Midbrain (tissue), 1 donor: ENCODE results near the gene CGB8.
"Not testable (repeated sequence)": the region's sequence is repeated elsewhere in the genome, so short reads cannot be mapped to it uniquely, and the experiment has no call there.

ENCODE experiments used
- DNase-seq: peaks from one replicate; lab custom pipeline; 2025; lab: John Stamatoyannopoulos, UW

CGB8 gene

GRCh38 chr19:49064768-49065611, 16.1 kb upstream of the CGB8 start, which contains the start of gene NTF4:
NTF4 (minus strand) TSS chr19:49064818; CDS start chr19:49061997, 2,821 bp downstream.
- no peak for DNase-seq

DNA sequence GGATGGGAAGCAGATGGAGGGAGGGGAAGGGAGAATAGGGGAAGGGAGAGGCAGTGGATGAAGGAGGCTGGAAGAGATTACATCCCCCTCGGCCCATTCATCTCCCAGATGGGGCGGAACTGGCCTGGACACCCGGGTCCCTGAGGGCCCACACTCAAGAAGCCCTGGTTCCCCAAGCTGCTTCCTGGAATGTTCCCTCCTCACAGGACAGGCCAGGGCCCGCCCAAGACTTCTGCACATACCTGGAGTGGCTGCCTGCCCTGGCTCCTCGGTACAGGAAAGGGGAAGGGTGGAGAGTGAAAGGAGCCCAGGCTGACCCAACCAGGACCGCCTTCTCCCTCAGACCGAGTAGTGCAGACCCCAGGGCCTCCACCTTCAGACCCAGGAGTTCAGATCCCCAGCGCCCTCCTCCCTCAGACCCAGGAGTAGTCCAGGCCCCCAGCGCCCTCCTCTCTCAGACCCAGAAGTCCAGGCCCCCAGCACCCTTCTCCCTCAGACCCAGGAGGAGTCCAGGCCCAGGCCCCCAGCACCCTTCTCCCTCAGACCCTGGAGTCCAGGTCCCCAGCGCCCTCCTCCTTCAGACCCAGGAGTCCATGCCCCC, 15.2 kb upstream of the CGB8 start:
- DNase-seq, result no peak

GRCh38 chr19:49061445-49061844, 12.5 kb upstream of the CGB8 start:
- no peak for DNase-seq

DNA sequence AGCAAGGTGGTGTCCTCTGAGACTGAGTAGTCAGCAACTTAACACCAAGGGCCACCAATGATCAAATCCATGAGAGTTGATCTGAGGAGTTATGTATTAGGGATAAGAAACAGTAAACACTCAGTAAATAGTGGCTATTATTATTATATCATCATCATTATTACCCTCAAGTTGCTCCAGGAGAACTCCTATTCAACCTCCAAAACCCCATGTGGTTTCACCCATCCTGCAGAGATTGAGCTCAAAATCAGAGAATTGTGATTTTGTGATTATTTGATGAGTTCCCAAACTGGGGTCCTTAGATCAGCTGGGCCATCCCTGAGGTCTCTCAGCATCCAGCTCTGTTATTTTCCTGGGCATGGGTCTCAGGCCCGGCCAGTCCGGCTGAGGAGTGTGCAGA, 12.1 kb upstream of the CGB8 start:
- DNase-seq, result no peak

DNA sequence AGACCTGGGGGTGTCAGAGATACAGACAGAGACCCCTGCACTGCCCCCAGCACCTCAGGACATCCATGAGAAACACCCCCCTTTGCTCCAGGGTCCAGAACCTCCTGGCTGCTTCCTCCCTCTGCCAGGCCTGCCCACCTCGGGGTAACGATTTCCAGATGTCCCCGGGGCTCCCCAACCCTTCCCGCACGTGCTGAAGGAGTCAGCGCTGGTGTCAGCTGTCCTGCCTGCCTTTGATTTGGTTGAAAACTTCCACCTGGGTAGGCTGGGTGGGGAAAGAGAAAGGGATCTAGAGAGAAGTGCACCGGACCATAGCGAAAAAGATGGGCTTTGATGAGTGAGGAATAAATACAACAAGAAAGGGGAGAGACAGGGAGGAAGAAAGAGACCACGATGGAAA, 10.1 kb upstream of the CGB8 start:
- DNase-seq, result no peak

- no peak for DNase-seq
Measured at GRCh38 chr19:49058562-49058961, 9.7 kb upstream of the CGB8 start.

DNA sequence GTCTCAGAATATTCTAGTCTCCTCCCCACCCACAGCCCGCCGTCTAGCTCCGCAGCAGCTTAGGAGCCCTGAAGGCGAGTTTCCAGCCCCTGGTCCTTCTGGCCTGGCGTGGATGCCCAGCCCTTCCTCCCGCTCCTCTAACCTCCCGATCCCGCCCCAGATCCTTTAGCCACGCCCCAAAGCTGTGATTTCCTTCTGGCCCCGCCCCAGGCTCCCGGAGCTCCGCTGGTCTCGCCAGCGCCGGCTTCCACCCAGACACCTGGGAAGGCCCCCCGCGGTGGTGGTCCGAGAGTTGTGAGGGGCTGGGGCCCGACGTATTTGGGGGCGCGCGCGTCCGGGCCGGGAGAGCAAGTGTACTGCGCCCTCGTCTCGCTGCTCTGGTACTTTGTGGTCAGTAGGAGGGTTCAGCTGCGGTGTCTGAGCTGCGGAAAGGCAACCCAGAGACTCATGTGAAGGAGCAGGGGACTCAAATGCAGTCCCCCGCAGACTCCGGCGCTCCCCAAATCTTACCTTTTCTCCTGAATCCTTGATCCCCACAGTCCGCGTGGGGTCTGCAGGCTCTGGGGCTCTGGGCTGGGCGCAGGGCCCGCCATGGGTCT, 8.8 kb upstream of the CGB8 start, which contains the start of gene CGB7:
Gene CGB7 (minus strand): TSS at position 114 of the 599 bp plus-strand sequence. CDS start 2,374 bp downstream, outside the sequence.
- DNase-seq, result no peak

DNA sequence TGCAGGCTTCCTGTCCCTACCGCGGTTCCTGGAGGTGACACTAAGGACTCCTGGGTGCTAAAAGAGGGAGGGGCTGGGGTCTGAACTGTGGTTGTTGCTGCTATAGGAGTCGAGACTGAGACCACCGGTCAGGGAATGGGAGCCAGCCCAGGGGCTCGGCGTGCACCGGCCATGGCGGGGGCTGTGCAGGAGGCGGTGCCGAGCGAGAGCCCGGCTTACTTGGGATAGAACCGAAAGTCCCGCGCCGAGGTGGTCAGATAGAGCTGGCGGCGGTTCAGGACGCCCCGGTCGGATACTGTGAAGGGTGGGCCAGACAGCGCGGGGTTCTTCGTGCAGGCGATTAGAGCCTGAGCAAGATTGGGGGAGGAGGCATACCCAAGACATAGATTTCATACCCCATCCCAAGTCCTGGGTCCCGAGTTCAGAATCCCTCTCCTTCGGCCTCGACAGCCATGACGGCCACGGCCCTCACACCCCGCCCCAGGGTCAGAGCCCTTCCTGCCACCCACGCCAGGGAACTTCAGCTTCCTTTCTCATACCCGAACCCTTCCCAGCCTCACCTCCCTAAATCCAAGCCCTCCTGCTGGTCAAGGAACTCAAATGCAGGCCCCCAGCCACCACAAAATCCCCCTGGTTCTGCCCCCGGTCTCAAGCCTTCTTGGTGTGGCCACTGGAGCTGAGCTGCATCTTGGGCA, 8.1 kb upstream of the CGB8 start:
- DNase-seq, result not testable (repeated sequence)

DNA sequence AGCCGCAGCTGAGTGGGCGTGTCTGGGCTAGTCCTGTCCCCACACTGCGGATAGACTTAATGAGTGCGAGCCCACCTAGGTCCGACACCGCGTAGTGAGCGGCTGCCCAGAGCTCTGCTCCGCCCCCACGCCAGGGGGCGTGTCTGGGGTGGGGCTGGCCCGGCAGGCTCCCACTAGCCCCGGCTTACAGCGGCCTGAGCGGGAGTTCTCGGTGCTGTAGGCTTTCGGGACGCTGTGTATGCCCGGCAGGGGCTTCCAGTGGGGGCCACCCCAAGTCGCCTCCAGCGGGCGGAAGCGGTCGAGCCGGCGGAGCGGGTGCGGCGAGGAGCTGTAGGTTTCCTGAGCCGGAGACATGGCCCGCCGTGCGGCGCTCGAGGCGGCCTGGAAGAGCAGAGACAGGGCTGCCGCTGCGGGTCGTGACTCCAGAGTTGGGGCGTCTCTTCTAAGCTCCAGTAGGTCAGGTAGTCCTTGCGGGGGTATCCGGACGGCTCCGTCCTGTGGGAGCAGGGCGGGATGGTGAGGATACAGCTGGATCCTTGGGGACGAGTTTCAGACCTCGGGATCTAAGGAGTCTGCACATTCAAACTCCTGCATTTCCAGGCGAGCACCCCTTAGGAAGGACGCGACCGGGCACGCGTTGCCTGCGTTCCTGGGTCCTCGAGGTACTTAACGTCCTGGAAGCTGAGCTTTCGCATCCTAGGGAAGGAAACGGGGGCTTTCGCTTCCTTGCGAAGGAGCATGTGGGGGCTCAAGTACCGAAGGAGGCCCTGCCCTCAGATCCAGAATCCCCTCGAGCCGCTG, 7.4 kb upstream of the CGB8 start:
- DNase-seq, result peak; percentile 44

DNA sequence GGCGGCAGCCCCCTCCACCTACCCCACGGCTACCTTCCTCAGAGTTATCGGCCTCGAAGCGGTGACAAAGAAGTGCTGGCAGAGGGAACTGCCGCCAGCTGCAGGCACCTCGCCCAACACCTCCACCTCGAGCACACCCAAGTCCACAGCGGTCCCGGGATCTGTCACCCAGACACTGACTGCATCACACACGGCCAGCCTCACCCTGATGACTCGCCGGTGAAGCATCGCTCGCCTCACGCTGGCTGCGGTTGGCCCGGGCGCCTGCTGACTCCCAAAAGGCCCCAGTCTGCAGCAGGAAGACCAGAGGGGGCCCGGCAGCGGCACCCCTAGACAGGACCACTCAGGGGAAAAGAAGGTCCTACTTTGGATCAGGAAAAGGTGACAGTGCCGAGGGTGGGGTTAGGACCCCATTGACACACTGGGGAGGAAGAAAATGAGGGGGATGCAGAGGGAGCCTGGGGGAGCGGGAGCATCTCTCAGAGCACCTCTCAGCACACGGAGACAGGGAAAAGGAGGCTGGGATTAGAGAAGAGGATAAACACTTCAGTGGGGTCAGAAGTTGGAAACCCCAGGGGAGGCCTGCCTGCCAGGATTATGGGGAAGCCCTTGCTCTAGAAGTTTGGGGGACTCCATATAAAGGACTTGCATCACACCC, 1.6 kb upstream of the CGB8 start:
- DNase-seq, result not testable (repeated sequence)

GRCh38 chr19:49049834-49050233, 923 bp upstream of the CGB8 start:
- not testable (repeated sequence) for DNase-seq

DNA sequence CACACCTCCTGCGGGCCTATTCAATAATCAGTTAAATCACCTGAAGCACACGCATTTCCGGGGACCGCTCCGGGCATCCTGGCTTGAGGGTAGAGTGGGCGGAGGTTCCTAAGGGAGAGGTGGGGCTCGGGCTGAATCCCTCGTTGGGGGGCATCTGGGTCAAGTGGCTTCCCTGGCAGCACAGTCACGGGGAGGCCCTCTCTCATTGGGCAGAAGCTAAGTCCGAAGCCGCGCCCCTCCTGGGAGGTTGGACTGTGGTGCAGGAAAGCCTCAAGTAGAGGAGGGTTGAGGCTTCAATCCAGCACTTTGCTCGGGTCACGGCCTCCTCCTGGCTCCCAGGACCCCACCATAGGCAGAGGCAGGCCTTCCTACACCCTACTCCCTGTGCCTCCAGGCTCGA, 5.4 kb downstream of the CGB8 start, which contains the start of gene CGB5:
Gene CGB5 (plus strand): TSS at position 301 of the 400 bp plus-strand sequence. CDS start 362 bp downstream, outside the sequence.
- DNase-seq, result not testable (repeated sequence)

- not testable (repeated sequence) for DNase-seq
Measured at GRCh38 chr19:49042666-49043065, 6.2 kb downstream of the CGB8 start.

- no peak for DNase-seq
Measured at GRCh38 chr19:49042177-49042576, 6.7 kb downstream of the CGB8 start.

- not testable (repeated sequence) for DNase-seq
Measured at GRCh38 chr19:49039736-49040135, 9.2 kb downstream of the CGB8 start.

GRCh38 chr19:49038557-49039276, 10.2 kb downstream of the CGB8 start:
- DNase-seq, result not testable (repeated sequence)

DNA sequence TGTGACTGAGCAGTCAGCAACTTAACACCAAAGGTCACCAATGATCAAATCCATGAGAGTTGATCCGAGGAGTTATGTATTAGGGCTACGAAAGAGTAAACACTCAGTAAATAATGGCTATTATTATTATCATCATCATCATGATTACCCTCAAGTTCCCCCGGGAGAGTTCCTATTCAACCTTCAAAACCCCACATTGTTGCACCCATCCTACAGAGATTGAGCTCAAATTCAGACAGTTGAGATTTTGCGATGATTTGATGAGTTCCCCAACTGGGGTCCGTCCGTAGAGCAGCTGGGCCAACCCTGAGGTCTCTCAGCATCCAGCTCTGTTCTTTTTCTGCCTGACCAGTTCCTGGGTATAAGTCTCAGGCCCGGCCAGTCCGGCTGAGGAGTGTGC, 10.8 kb downstream of the CGB8 start:
- DNase-seq, result not testable (repeated sequence)

DNA sequence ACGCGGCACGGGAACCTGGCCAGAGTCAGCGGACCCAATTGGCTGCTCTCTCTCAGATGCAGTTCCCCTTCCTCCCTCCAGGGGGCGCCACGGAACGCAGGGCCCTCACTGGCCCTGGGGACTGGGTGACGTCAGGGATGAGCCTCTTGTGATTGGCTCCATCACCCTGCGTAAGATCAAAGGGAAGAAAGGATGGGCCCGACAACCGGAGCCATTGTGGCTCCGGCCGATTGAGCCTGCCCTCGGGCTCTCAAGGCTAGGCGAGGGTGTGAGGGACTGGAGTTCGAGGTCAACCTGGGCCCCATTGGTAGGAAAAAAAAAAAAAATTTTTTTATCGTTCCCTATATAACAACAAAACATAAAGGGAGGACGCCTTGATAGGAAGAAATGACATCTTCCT, 12.1 kb downstream of the CGB8 start, which contains the start of gene CGB1:
Gene CGB1 (minus strand): TSS at position 81 of the 400 bp plus-strand sequence. CDS start 184 bp downstream, outside the sequence.
- not testable (repeated sequence) for DNase-seq

DNA sequence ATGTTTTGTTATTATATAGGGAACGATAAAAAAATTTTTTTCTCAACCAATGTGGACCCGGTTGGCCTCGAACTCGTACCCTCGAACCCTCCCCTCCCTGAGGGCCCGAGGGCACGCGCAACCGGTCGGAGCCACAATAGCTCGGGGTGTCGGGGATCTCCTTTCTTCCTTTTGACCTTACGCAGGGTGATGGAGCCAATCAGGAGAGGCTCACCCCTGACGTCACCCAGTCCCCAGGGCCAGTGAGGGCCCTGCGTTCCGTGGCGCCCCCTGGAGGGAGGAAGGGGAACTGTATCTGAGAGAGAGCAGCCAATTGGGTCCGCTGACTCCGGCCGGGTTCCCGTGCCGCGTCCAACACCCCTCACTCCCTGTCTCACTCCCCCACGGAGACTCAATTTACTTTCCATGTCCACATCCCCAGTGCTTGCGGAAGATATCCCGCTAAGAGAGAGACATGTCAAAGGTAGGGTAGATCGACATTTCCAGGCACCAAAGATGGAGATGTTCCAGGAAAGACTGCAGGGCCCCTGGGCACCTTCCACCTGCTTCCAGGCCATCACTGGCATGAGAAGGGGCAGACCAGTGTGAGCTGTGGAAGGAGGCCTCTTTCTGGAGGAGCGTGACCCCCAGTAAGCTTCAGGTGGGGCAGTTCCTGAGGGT, 17.1 kb downstream of the CGB8 start, which contains the start of gene CGB2:
Gene CGB2 (plus strand): TSS at position 249 of the 660 bp plus-strand sequence. CDS start 206 bp downstream, at position 455.
- not testable (repeated sequence) for DNase-seq
